IMR-90 (cell line): ENCODE results near the gene IL1RAPL1. TPM values are rescaled to one million over a fixed set of nuclear protein-coding genes. Genes with fewer than 3 reads are reported as not detected.

Source experiments
- ATAC-seq: fragments of 200-7000 bp; cut with Tn5 transposase; 2 replicates; pipeline ENCODE4 v1.9.1; 2020; ENCODE audit warnings: low read depth, mild to moderate bottlenecking, moderate library complexity
- BruUV-seq: library from RNA; stranded (reverse); fragments of 400-500 nt; replicated peaks from 2 replicates; lab custom pipeline; 2021; lab: Mats Ljungman, UMichigan
- CTCF ChIA-PET: fragments of 300-600 bp; formaldehyde crosslinking; extraction: SDS; loops from one replicate; lab custom pipeline; 2021; ENCODE audit warnings: antibody characterized with exemption; lab: Yijun Ruan, JAX
- POLR2A ChIA-PET: fragments of 300-600 bp; sonication (Branson Sonifier 250); formaldehyde crosslinking; loops from one replicate; lab custom pipeline; 2022; ENCODE audit warnings: antibody characterized with exemption; ENCODE audit not compliant: unreplicated experiment; lab: Charles Lee
- DNase-seq: peaks from one replicate; pipeline ENCODE4 v3.0.0; 2013
- H2AFZ ChIP-seq: replicated peaks from 2 replicates; pipeline ENCODE3; 2013; ENCODE audit warnings: low read length, mild to moderate bottlenecking; ENCODE audit not compliant: poor library complexity
- H2AK5ac ChIP-seq: 2 replicates; pipeline ENCODE4 v1.6.1; 2013; ENCODE audit warnings: low read depth, low read length, inconsistent platforms
- H2AK9ac ChIP-seq: replicated peaks from 2 replicates; pipeline ENCODE3; 2013; ENCODE audit warnings: mild to moderate bottlenecking, low read depth, low read length, moderate library complexity; ENCODE audit not compliant: poor library complexity
- H2BK120ac ChIP-seq: 2 replicates; pipeline ENCODE4 v1.6.1; 2013; ENCODE audit warnings: low read depth, low read length, inconsistent platforms
- H2BK15ac ChIP-seq: 3 replicates; pipeline ENCODE4 v1.6.1; 2013; ENCODE audit warnings: low read depth, low read length, inconsistent platforms
- H2BK20ac ChIP-seq: 2 replicates; pipeline ENCODE4 v1.6.1; 2013; ENCODE audit warnings: low read depth, mild to moderate bottlenecking, inconsistent platforms, low read length, moderate library complexity
- H2BK5ac ChIP-seq: 2 replicates; pipeline ENCODE4 v1.6.1; 2013; ENCODE audit warnings: mild to moderate bottlenecking, low read depth, low read length, inconsistent platforms; ENCODE audit not compliant: poor library complexity, severe bottlenecking
- H3K14ac ChIP-seq: replicated peaks from 2 replicates; pipeline ENCODE4 v1.6.1; 2013; ENCODE audit warnings: low read depth, low read length, inconsistent platforms
- H3K18ac ChIP-seq: 2 replicates; pipeline ENCODE4 v1.6.1; 2013; ENCODE audit warnings: low read depth, low read length, control low read depth
- H3K23ac ChIP-seq: 2 replicates; pipeline ENCODE4 v1.6.1; 2013; ENCODE audit warnings: low read depth, low read length, inconsistent platforms
- H3K27ac ChIP-seq: 2 replicates; pipeline ENCODE4 v1.5.1; 2013; ENCODE audit warnings: mild to moderate bottlenecking, control low read depth, low read length; ENCODE audit not compliant: insufficient read depth
- H3K27me3 ChIP-seq: 2 replicates; pipeline ENCODE4 v1.6.1; 2013; ENCODE audit warnings: low read length; ENCODE audit not compliant: control insufficient read depth, insufficient read depth
- H3K36me3 ChIP-seq: 2 replicates; pipeline ENCODE4 v1.6.1; 2013; ENCODE audit warnings: low read length, mixed read lengths; ENCODE audit not compliant: control insufficient read depth, insufficient read depth
- H3K4ac ChIP-seq: 2 replicates; pipeline ENCODE4 v1.6.1; 2013; ENCODE audit warnings: low read depth, low read length, inconsistent platforms
- H3K4me1 ChIP-seq: 2 replicates; pipeline ENCODE4 v1.6.1; 2013; ENCODE audit warnings: low read length, mixed read lengths; ENCODE audit not compliant: control insufficient read depth, insufficient read depth
- H3K4me2 ChIP-seq: 2 replicates; pipeline ENCODE4 v1.6.1; 2013; ENCODE audit warnings: low read depth, mild to moderate bottlenecking, control low read depth, low read length, moderate library complexity
- H3K4me3 ChIP-seq: 2 replicates; pipeline ENCODE4 v1.5.1; 2013; ENCODE audit warnings: low read depth, mild to moderate bottlenecking, control low read depth, low read length, moderate library complexity; ENCODE audit not compliant: insufficient read depth
- H3K56ac ChIP-seq: 2 replicates; pipeline ENCODE4 v1.6.1; 2013; ENCODE audit warnings: low read length, inconsistent platforms; ENCODE audit not compliant: insufficient read depth; ENCODE audit errors: extremely low read depth
- H3K79me1 ChIP-seq, 2 experiments: 2 replicates each; pipeline ENCODE4 v1.6.1; 2013; ENCODE audit warnings: low read length in 2 of 2, inconsistent platforms in 1 of 2, low read depth in 1 of 2
- H3K9ac ChIP-seq: 2 replicates; pipeline ENCODE4 v1.6.1; 2013; ENCODE audit warnings: low read depth, low read length, control low read depth
- H3K9me1 ChIP-seq: 2 replicates; pipeline ENCODE4 v1.6.1; 2013; ENCODE audit warnings: low read length, inconsistent platforms; ENCODE audit not compliant: insufficient read depth
- H3K9me3 ChIP-seq: 2 replicates; pipeline ENCODE4 v1.6.1; 2013; ENCODE audit warnings: low read length; ENCODE audit not compliant: control insufficient read depth, insufficient read depth
- H4K20me1 ChIP-seq: 2 replicates; pipeline ENCODE4 v1.6.1; 2013; ENCODE audit warnings: low read length, inconsistent platforms; ENCODE audit not compliant: insufficient read depth
- H4K5ac ChIP-seq: 2 replicates; pipeline ENCODE4 v1.6.1; 2013; ENCODE audit warnings: mild to moderate bottlenecking, low read depth, low read length, control low read depth
- H4K8ac ChIP-seq, 2 experiments: 2 replicates each; pipeline ENCODE4 v1.6.1; 2013; ENCODE audit warnings: low read depth in 2 of 2, low read length in 2 of 2, control low read depth in 1 of 2, inconsistent platforms in 1 of 2
- H4K91ac ChIP-seq: 2 replicates; pipeline ENCODE4 v1.6.1; 2013; ENCODE audit warnings: low read depth, low read length, inconsistent platforms; ENCODE audit not compliant: insufficient read depth
- CEBPB ChIP-seq: IDR thresholded peaks from 2 replicates; pipeline ENCODE4 v1.6.1; 2012; ENCODE audit warnings: low read depth, low read length, improper control_type of control experiment
- CHD1 ChIP-seq: IDR thresholded peaks from 2 replicates; pipeline ENCODE4 v1.6.1; 2012; ENCODE audit warnings: low read depth, low read length, improper control_type of control experiment
- ELK1 ChIP-seq: fragments of 150-350 bp; IDR thresholded peaks from 2 replicates; pipeline ENCODE4 v1.6.1; 2016; ENCODE audit warnings: low read depth, mild to moderate bottlenecking, low read length, moderate library complexity, borderline replicate concordance
- FOS ChIP-seq: fragments of 150-350 bp; IDR thresholded peaks from 2 replicates; pipeline ENCODE4 v1.6.1; 2016; ENCODE audit warnings: low read depth, low read length
- MAFK ChIP-seq: IDR thresholded peaks from 2 replicates; pipeline ENCODE4 v1.6.1; 2012; ENCODE audit warnings: low read depth, low read length, improper control_type of control experiment
- NFE2L2 ChIP-seq: fragments of 150-350 bp; IDR thresholded peaks from 2 replicates; pipeline ENCODE4 v1.6.1; 2016; ENCODE audit warnings: low read depth, mild to moderate bottlenecking, low read length
- RAD21 ChIP-seq: IDR thresholded peaks from 2 replicates; pipeline ENCODE4 v1.6.1; 2012; ENCODE audit warnings: low read length, improper control_type of control experiment
- RCOR1 ChIP-seq: IDR thresholded peaks from 2 replicates; pipeline ENCODE4 v1.6.1; 2012; ENCODE audit warnings: mild to moderate bottlenecking, low read length, improper control_type of control experiment; ENCODE audit not compliant: insufficient replicate concordance
- RFX5 ChIP-seq: IDR thresholded peaks from 2 replicates; pipeline ENCODE4 v1.8.0; 2012; ENCODE audit warnings: low read depth, mild to moderate bottlenecking, low read length, moderate library complexity
- SMC3 ChIP-seq: fragments of 150-350 bp; IDR thresholded peaks from 2 replicates; pipeline ENCODE4 v1.6.1; 2016; ENCODE audit warnings: low read depth, mild to moderate bottlenecking, antibody characterized with exemption, low read length, moderate library complexity
- USF2 ChIP-seq: fragments of 150-350 bp; IDR thresholded peaks from 2 replicates; pipeline ENCODE4 v1.6.1; 2017; ENCODE audit warnings: mild to moderate bottlenecking, antibody characterized with exemption, low read length, low read depth
- WGBS, 2 experiments: methylation state at CpG; one replicate each; pipeline versions ENCODE4 v1.1.5 to v1.1.7; 2013; ENCODE audit warnings: missing lambda C conversion rate in 2 of 2; ENCODE audit not compliant: insufficient read length in 1 of 2; ENCODE audit errors: extremely low coverage in 2 of 2; 5-methylcytosine and 5-hydroxymethylcytosine counted together
- dilution Hi-C: fragments of 300-500 bp; cut with HindIII; formaldehyde crosslinking; loops from one replicate; pipeline ENCODE4 v1.14.3; 2018; ENCODE audit warnings: low sequenced_read_pairs; ENCODE audit not compliant: unreplicated experiment
- in situ Hi-C: fragments of 300-500 bp; cut with MboI; formaldehyde crosslinking; loops from 3 replicates; pipeline ENCODE4 v1.14.3; 2019; ENCODE audit warnings: low sequenced_read_pairs, inconsistent platforms, mixed read lengths
- intact Hi-C: fragments of 100-400 bp; cut with micrococcal nuclease; formaldehyde crosslinking; loops from 2 replicates; pipeline ENCODE4 v1.10.0; 2022
- polyA plus RNA-seq, 3 experiments: library from polyadenylated mRNA; depleted of rRNA; stranded (reverse); fragments of >200 nt; gene quantifications; 2 replicates each; pipeline ENCODE4 v1.2.3, GENCODE V29; 2012; ENCODE audit warnings: low replicate concordance in 1 of 3
- total RNA-seq: library from RNA; depleted of rRNA; stranded (reverse); fragments of >200 nt; gene quantifications from 2 replicates; pipeline ENCODE4 v1.2.3, GENCODE V29; 2012

Gene IL1RAPL1
- total and polyA plus RNA-seq, 2 of the 4 experiments (the other 2 are of a cell fraction): 1.5 to 9.0 TPM

- Histone ChIP-seq H2AFZ (no peak overlapping the region), H3K9ac (no peak overlapping the region), H3K9me3 (no peaks in the 10 kb centered on the region), H2BK15ac (no peak overlapping the region), H3K27ac (no peak overlapping the region), H4K91ac (no peak overlapping the region), H4K20me1 (no peaks in the 10 kb centered on the region), H3K79me1 (no peaks in the 10 kb centered on the region), H3K23ac (no peak overlapping the region), H3K36me3 (no peaks in the 10 kb centered on the region), H3K18ac (no peak overlapping the region), H3K4me3 (no peak overlapping the region), H2BK120ac (no peak overlapping the region), H3K4ac (no peak overlapping the region), H2BK20ac (no peak overlapping the region), H2AK9ac (no peak overlapping the region), H3K27me3 (no peaks in the 10 kb centered on the region), H2BK5ac (no peak overlapping the region), H2AK5ac (no peak overlapping the region), H4K5ac (no peak overlapping the region), H3K4me1 (no peaks in the 10 kb centered on the region), H3K9me1 (no peaks in the 10 kb centered on the region), H4K8ac (no peak overlapping the region), H3K56ac (no peak overlapping the region), H3K14ac (no peak overlapping the region), H3K4me2 (no peak overlapping the region)
- ChIA-PET POLR2A (no interaction called here), CTCF (no interaction called here)
- TF ChIP-seq FOS (no peak), RAD21 (no peak), USF2 (no peak), RFX5 (no peak), RCOR1 (no peak), MAFK (no peak), NFE2L2 (no peak), ELK1 (no peak), SMC3 (no peak), CHD1 (no peak), CEBPB (no peak)
- dilution Hi-C loops: no loop called here
- in situ Hi-C loops: no loop called here
- intact Hi-C loops: no loop called here
- no peak for DNase-seq
- WGBS, 2 experiments: no CpG with 5 or more reads among the region's 3 CpGs
- no peak for ATAC-seq
- BruUV-seq: no TSS peak
Observed at GRCh38 chrX:29691044-29691443, 1103.8 kb downstream of the IL1RAPL1 start.
